Chondrocyte (in vitro differentiated cells): ENCODE measurements around the gene OCA2. TPM values are rescaled to one million over a fixed set of nuclear protein-coding genes. Genes with fewer than 3 reads are reported as not detected.

Experiments
- DNase-seq: peaks from one replicate; pipeline ENCODE4 v3.0.0; 2021; ENCODE audit warnings: mixed read lengths, low spot score
- H3K27ac Mint-ChIP-seq: one replicate; pipeline ENCODE4 v1.8.0; 2021; ENCODE audit warnings: mild to moderate bottlenecking, moderate library complexity, mixed read lengths; ENCODE audit not compliant: unreplicated experiment
- H3K27me3 Mint-ChIP-seq: 2 replicates; pipeline ENCODE4 v1.8.0; 2021; ENCODE audit warnings: low read depth, mixed read lengths
- H3K36me3 Mint-ChIP-seq: 2 replicates; pipeline ENCODE4 v1.8.0; 2021; ENCODE audit warnings: low read depth, mixed read lengths
- H3K4me1 Mint-ChIP-seq: 2 replicates; pipeline ENCODE4 v1.8.0; 2021; ENCODE audit warnings: low read depth, mild to moderate bottlenecking, mixed read lengths
- H3K4me3 Mint-ChIP-seq: one replicate; pipeline ENCODE4 v1.8.0; 2021; ENCODE audit warnings: mild to moderate bottlenecking, moderate library complexity, mixed read lengths; ENCODE audit not compliant: unreplicated experiment
- H3K9me3 Mint-ChIP-seq: 2 replicates; pipeline ENCODE4 v1.8.0; 2021; ENCODE audit warnings: low read depth, mixed read lengths
- total RNA-seq: library from RNA; stranded (reverse); gene quantifications from 3 replicates; pipeline ENCODE4 v1.2.1, GENCODE V29; 2021
- TF ChIP-seq, protein P1 (sequence below): fragments of 200-600 bp; sonication (generic); IDR thresholded peaks from 2 replicates; pipeline ENCODE4 v1.5.0; 2021; ENCODE audit warnings: antibody characterized with exemption, mild to moderate bottlenecking, moderate library complexity

Gene OCA2
- total RNA-seq, 1 donor from 2014 or later, result 0.75 TPM

GRCh38 chr15:27934782-27935181 is 164.3 kb downstream of the OCA2 start:
- Mint-ChIP-seq H3K4me3 (no peak overlapping the region), H3K9me3 (peaks cover 31% of the 10 kb centered on the region), H3K27me3 (peaks cover 5% of the 10 kb centered on the region), H3K4me1 (no peaks in the 10 kb centered on the region), H3K27ac (no peak overlapping the region), H3K36me3 (peaks cover 10% of the 10 kb centered on the region)
- DNase-seq, result no peak
- TF ChIP-seq, protein P1, sequence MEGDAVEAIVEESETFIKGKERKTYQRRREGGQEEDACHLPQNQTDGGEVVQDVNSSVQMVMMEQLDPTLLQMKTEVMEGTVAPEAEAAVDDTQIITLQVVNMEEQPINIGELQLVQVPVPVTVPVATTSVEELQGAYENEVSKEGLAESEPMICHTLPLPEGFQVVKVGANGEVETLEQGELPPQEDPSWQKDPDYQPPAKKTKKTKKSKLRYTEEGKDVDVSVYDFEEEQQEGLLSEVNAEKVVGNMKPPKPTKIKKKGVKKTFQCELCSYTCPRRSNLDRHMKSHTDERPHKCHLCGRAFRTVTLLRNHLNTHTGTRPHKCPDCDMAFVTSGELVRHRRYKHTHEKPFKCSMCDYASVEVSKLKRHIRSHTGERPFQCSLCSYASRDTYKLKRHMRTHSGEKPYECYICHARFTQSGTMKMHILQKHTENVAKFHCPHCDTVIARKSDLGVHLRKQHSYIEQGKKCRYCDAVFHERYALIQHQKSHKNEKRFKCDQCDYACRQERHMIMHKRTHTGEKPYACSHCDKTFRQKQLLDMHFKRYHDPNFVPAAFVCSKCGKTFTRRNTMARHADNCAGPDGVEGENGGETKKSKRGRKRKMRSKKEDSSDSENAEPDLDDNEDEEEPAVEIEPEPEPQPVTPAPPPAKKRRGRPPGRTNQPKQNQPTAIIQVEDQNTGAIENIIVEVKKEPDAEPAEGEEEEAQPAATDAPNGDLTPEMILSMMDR, result no peak

- TF ChIP-seq, protein P1, result no peak
- peaks cover 10% of the 10 kb centered on the region for H3K36me3 Mint-ChIP-seq
- DNase-seq, result no peak
- no peak overlapping the region for H3K4me3 Mint-ChIP-seq
- H3K27me3 Mint-ChIP-seq, result peaks cover 5% of the 10 kb centered on the region
- peaks cover 31% of the 10 kb centered on the region for H3K9me3 Mint-ChIP-seq
- no peak overlapping the region for H3K27ac Mint-ChIP-seq
- no peaks in the 10 kb centered on the region for H3K4me1 Mint-ChIP-seq
These were observed 165.6 kb downstream of the OCA2 start for GRCh38 chr15:27933562-27933961.

GRCh38 chr15:27932600-27932999 is 166.5 kb downstream of the OCA2 start:
- Mint-ChIP-seq H3K9me3 (peaks cover 31% of the 10 kb centered on the region), H3K4me1 (no peaks in the 10 kb centered on the region)

GRCh38 chr15:27928386-27928785 is 170.7 kb downstream of the OCA2 start:
- no peak for DNase-seq

More at GRCh38 chr15:27932600-27932999, 166.5 kb downstream of the OCA2 start:
- H3K4me3 Mint-ChIP-seq, result no peak overlapping the region
- peaks cover 10% of the 10 kb centered on the region for H3K36me3 Mint-ChIP-seq
- TF ChIP-seq, protein P1, result no peak
- DNase-seq, result no peak
- peaks cover 5% of the 10 kb centered on the region for H3K27me3 Mint-ChIP-seq
- H3K27ac Mint-ChIP-seq, result no peak overlapping the region

DNA sequence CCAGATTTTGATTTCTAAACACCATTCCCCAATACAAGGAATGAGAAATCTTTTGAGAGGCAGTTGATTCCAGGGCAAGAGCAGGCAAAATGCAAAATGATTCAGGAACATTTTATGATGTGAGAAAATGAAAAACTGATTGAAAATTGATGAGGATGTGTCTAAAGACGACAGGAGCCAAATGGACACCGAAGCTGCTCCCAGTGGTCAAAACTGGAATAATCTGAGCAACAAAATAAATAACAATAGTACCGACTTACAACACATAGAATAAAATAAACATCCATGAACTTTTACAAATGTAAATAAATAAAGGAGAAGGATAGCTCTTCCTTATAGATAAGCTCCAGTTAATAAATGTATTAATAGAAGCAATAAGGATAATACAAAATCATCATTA is 186.8 kb downstream of the OCA2 start:
- Mint-ChIP-seq H3K4me1 (no peaks in the 10 kb centered on the region), H3K4me3 (no peak overlapping the region), H3K9me3 (peaks cover 23% of the 10 kb centered on the region), H3K27me3 (no peaks in the 10 kb centered on the region), H3K36me3 (no peaks in the 10 kb centered on the region), H3K27ac (no peak overlapping the region)
- TF ChIP-seq, protein P1, result no peak
- no peak for DNase-seq

More at GRCh38 chr15:27928386-27928785, 170.7 kb downstream of the OCA2 start:
- Mint-ChIP-seq H3K36me3 (peaks cover 9% of the 10 kb centered on the region), H3K4me1 (no peaks in the 10 kb centered on the region), H3K27me3 (no peaks in the 10 kb centered on the region), H3K27ac (no peak overlapping the region), H3K4me3 (no peak overlapping the region), H3K9me3 (peaks cover 22% of the 10 kb centered on the region)
- TF ChIP-seq, protein P1, result no peak
